KOPT-K1 (cell line): ENCODE measurements around the gene ACTL7B.
"Not testable (repeated sequence)": the region's sequence is repeated elsewhere in the genome, so short reads cannot be mapped to it uniquely, and the experiment has no call there.

Experiments used
- H3K27ac ChIP-seq: fragments of 200-600 bp; sonication (generic); 2 replicates; pipeline ENCODE4 v1.5.1; 2016; ENCODE audit warnings: antibody characterized with exemption, mild to moderate bottlenecking, low read depth, low read length; ENCODE audit not compliant: poor library complexity, severe bottlenecking
- H3K36me3 ChIP-seq: fragments of 200-600 bp; sonication (generic); 2 replicates; pipeline ENCODE4 v1.5.1; 2017; ENCODE audit warnings: antibody characterized with exemption, mild to moderate bottlenecking, low read length, moderate library complexity; ENCODE audit not compliant: insufficient read depth
- H3K9me3 ChIP-seq: fragments of 200-600 bp; sonication (generic); 2 replicates; pipeline ENCODE4 v1.5.1; 2017; ENCODE audit warnings: antibody characterized with exemption, low read length, mild to moderate bottlenecking; ENCODE audit not compliant: insufficient read depth, poor library complexity, severe bottlenecking

The ACTL7B gene, protein sequence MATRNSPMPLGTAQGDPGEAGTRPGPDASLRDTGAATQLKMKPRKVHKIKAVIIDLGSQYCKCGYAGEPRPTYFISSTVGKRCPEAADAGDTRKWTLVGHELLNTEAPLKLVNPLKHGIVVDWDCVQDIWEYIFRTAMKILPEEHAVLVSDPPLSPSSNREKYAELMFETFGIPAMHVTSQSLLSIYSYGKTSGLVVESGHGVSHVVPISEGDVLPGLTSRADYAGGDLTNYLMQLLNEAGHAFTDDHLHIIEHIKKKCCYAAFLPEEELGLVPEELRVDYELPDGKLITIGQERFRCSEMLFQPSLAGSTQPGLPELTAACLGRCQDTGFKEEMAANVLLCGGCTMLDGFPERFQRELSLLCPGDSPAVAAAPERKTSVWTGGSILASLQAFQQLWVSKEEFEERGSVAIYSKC

GRCh38 chr9:108855888-108856287 lies at the start of gene ACTL7B:
Gene ACTL7B, minus strand, starts transcription at chr9:108855986. Its CDS starts 56 bp downstream, at chr9:108855930.
- no peak within 1 kb of the TSS for H3K27ac ChIP-seq
- H3K9me3 ChIP-seq: no peaks in the 10 kb centered on the region
- H3K36me3 ChIP-seq: no peaks in the 10 kb centered on the region

GRCh38 chr9:108905494-108905893 lies 49.7 kb upstream of the ACTL7B start:
- no peaks in the 10 kb centered on the region for H3K9me3 ChIP-seq
- no peak overlapping the region for H3K27ac ChIP-seq
- peaks cover 96% of the 10 kb centered on the region for H3K36me3 ChIP-seq

DNA sequence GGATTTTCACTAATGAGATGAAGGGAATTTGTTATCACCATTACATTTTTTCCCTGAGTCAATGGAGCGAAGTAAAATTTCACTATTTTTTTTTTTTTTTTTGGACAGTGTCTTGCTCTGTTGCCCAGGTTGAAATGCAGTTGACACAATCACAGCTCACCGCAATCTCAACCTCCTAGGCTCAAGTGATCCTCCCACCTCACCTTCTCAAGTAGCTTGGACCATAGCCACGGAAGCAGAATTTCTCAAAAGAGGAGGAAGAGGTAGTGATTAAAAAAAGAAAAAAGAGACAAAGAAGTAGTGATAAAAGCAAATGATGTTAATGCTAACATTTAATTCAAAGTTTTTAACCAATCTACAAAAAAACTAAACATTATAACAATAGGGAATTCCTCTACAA lies 48.4 kb upstream of the ACTL7B start:
- no peak overlapping the region for H3K27ac ChIP-seq
- no peaks in the 10 kb centered on the region for H3K9me3 ChIP-seq
- H3K36me3 ChIP-seq: peaks cover 96% of the 10 kb centered on the region

GRCh38 chr9:108903420-108904103 lies 47.8 kb upstream of the ACTL7B start:
- peaks cover 96% of the 10 kb centered on the region for H3K36me3 ChIP-seq

GRCh38 chr9:108900176-108900575 lies 44.4 kb upstream of the ACTL7B start:
- Histone ChIP-seq H3K9me3 (no peaks in the 10 kb centered on the region), H3K27ac (no peak overlapping the region), H3K36me3 (peaks cover 99% of the 10 kb centered on the region)

More at GRCh38 chr9:108903420-108904103, 47.8 kb upstream of the ACTL7B start:
- H3K9me3 ChIP-seq: no peaks in the 10 kb centered on the region
- H3K27ac ChIP-seq: no peak overlapping the region

DNA sequence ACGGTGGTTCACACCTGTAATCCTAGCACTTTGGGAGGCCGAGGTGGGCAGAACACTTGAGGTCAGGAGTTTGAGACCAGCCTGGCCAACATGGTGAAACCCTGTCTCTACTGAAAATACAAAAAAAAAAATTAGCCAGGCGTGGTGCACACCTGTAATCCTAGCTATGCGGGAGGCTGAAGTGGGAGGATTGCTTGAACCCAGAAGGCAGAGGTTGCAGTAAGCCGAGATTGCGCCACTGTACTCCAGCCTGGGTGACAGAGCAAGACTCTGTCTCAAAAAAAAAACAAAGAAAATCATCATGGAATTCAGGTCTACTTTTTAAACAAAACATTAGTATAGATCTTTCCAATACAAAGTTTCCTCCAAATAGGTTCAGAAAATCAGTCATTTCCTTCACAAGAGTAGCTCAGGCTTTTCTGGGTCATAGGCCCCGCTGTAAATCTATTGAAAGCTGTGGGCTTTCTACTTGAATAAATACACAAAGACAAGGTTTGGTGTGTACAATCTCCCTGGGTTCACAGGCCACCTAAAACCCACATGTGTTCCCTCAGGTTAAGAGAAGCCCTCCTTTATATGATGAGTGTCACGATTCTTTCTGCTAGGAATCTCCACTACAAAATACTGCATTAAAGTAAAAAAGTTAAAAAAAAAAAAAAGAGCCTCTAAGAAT lies 43.4 kb upstream of the ACTL7B start:
- peaks cover 97% of the 10 kb centered on the region for H3K36me3 ChIP-seq
- not testable (repeated sequence) for H3K27ac ChIP-seq, H3K9me3 ChIP-seq

DNA sequence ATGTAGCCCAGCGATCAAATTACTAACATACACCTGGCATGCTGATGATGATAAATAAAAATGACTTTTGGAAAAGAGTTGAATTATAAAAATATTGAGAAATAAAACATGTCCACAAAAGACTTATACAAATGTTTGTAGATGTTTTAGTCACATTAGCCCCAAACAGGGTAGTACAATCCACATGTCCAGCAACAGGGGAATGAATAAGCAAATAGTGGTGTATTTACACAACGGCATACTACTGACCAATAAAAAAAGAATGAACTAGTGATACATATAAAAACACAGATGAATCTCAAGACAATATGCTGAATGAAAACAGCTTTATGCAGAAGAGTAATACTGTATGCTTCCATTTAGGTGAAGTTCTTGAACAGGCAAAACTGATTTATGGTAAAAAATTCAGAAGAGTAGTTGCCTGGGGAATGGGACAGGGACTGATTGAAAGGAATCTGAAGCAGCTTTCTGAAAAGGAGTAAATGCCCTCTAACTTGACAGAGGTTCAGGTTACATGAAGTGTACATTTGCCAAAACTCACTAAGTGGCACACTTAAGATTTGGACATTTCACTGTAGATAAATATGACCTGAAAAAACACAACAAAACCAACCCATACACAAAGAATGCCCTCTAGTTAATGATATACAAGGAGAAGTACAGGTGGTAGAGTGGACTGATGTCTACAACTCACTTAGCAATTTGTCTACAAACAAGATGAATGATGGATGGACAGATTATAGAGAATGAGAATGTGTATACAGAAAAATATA lies 41.7 kb upstream of the ACTL7B start:
- no peak overlapping the region for H3K27ac ChIP-seq
- no peaks in the 10 kb centered on the region for H3K9me3 ChIP-seq
- H3K36me3 ChIP-seq: peaks cover 97% of the 10 kb centered on the region

DNA sequence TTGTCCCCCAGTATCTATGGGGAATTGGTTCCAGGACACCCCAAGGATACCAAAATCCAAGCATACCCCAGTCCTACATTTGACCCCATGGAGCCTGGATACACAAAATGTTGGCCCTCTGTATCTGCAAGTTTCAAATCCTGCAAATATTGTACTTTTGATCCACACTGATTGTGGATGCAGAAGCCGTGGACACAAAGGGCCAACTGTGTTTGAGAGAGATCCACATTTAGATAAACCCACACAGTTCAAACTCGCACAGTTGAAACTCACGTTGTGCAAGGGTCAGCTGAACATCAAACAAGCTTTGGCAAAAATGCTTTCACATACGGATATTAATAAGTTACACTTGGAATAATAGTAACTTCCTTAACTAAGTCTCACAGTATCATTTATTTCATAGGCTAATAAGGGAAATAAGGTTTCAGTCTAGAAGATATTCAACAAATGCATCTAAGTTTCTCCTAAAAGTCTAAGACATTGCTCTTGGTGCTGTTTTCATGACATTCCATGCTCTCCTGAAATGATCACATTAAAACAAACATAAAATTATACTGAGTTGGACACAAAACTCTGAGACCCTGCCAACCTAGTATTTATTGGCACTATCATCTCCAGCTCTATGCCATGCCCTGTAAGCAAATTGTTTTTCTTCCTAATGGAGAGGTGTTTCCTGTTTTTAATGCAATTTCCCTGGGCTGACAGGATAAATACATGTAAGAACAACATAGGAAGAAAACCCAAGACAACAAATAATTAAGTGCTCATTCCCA lies 38.6 kb upstream of the ACTL7B start:
- no peaks in the 10 kb centered on the region for H3K9me3 ChIP-seq
- peaks cover 97% of the 10 kb centered on the region for H3K36me3 ChIP-seq
- H3K27ac ChIP-seq: no peak overlapping the region

DNA sequence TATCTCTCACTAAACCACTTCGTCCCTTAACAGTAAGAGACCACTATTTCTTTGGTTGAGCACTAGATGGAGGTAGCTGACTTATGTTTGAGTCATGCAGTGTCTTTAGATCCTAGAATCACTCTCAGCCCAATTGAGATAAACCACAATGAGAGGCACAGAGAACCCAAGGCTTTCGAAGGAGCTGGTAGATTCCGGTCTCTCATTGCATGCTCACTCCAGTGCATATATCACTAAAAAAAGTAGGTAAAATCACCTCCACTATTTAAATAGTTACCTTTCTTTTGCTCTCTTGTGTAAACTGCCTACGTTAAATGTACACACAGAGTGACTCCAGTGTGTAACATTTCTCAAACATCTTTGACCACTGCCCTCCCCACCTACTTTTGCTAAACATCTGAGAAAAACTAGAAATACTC lies 33.9 kb upstream of the ACTL7B start:
- H3K36me3 ChIP-seq: peaks cover 81% of the 10 kb centered on the region
- no peaks in the 10 kb centered on the region for H3K9me3 ChIP-seq
- no peak overlapping the region for H3K27ac ChIP-seq

DNA sequence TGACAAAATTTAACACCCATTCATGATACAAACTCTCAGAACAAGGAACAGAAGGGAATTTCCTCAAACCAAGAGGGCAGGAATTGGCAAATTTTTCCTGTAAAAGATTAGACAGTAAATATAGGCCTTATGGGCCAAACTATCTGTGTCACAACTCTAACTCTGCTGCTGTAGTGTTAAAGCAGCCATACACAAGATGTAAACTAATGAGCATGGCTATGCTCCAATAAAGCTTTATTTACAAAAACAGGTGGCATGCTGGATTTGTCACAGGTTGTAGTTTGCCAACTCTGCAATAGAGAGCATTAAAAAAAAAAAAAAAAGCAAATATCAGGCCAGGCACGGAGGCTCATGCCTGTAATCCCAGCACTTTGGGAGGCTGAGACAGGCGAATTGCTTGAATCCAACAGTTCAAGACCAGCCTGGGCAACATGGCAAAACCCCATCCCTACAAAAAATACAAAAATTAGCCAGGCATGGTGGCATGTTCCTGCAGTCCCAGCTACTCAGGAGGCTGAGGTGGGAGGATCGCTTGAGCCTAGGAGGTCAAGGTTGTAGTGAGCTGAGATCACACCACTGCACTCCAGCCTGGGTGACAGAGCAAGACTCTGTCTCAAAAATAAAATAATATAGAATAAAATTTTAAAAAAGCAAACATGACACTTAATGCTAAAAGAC lies 30.9 kb upstream of the ACTL7B start:
- peaks cover 77% of the 10 kb centered on the region for H3K36me3 ChIP-seq
- H3K27ac ChIP-seq, H3K9me3 ChIP-seq: not testable (repeated sequence)

- no peaks in the 10 kb centered on the region for H3K9me3 ChIP-seq
- H3K36me3 ChIP-seq: peaks cover 76% of the 10 kb centered on the region
- H3K27ac ChIP-seq: no peak overlapping the region
Measured at GRCh38 chr9:108885643-108886348, 30.0 kb upstream of the ACTL7B start.

DNA sequence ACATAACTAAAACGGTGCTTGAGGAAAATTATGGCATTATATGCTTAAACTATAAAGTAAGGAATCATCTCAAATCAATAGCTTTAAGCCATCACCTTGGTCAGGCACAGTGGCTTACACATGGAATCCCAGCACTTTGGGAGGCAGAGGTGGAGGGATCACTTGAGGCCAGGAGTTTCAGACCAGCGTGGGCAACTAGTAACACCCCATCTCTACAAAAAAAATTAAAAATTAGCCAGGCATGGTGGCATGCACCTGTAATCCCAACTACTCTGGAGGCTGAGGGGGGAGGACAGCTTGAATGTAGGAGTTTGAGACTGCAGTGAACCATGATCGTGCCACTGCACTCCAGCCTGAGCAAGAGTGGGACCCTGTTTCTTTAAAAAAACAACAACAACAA lies 28.9 kb upstream of the ACTL7B start:
- H3K9me3 ChIP-seq: no peaks in the 10 kb centered on the region
- H3K27ac ChIP-seq: no peak overlapping the region
- peaks cover 76% of the 10 kb centered on the region for H3K36me3 ChIP-seq

GRCh38 chr9:108883085-108883484 lies 27.3 kb upstream of the ACTL7B start:
- H3K36me3 ChIP-seq: peaks cover 77% of the 10 kb centered on the region
- no peak overlapping the region for H3K27ac ChIP-seq
- H3K9me3 ChIP-seq: no peaks in the 10 kb centered on the region
